ENCODE measurements around the gene PHTF2.

DNA sequence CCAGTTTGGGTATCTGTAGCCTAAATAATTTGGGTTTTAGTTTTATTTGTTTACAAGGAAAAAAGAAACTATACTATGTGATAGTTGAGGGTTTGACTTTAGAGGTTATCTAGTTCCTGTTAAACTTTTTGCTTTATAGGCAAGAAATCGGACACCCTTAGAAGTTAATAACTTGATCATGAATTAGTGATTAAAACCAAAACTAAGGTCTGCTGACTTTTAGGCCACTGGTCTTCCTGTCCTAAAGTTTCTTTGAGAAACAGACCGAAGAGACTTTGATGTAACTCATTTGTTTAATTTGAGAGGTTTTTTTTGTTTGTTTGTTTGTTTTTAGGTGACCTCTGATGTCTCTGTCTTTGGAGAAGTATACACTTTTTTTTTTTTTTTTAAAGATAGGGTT, 59.7 kb downstream of the PHTF2 start:
- TF ChIP-seq CTCF (IDR thresholded peaks at IDR 0.05) (no peak), FOXJ3 (CRISPR knock-in tag; IDR thresholded peaks at IDR 0.05) (no peak), RXRA (IDR thresholded peaks at IDR 0.05; ENCODE audit: borderline replicate concordance, low read depth) (no peak), TEAD4 (IDR thresholded peaks at IDR 0.05; ENCODE audit: borderline replicate concordance, insufficient read depth) (no peak), NFIC (IDR thresholded peaks at IDR 0.05; ENCODE audit: borderline replicate concordance) (no peak), JUND (IDR thresholded peaks at IDR 0.05) (no peak), TAF1 (IDR thresholded peaks at IDR 0.05; ENCODE audit: borderline replicate concordance, low read depth, low read length) (no peak), YY1 (IDR thresholded peaks at IDR 0.05; ENCODE audit: low read depth) (no peak), EP300 (IDR thresholded peaks at IDR 0.05; ENCODE audit: borderline replicate concordance in 1 of 2, low read depth in 1 of 2, low read length in 1 of 2) (no peak), MXI1 (IDR thresholded peaks at IDR 0.05; ENCODE audit: low read depth, low read length) (no peak), GATA2 (CRISPR knock-in tag; IDR thresholded peaks at IDR 0.05) (no peak), REST (IDR thresholded peaks at IDR 0.05; ENCODE audit: low read depth, low read length) (no peak), FOSL2 (IDR thresholded peaks at IDR 0.05; ENCODE audit: borderline replicate concordance, low read depth) (no peak)
